CD4-positive, alpha-beta T cell treated with Interleukin-17A for 4 hours (primary cell): ENCODE data around the gene TIMM17B.
"Not testable (repeated sequence)": the region's sequence is repeated elsewhere in the genome, so short reads cannot be mapped to it uniquely, and the experiment has no call there.

Experiments used
- DNase-seq: peaks from one replicate; pipeline ENCODE4 v3.0.0-alpha.2; 2020; ENCODE audit warnings: mixed read lengths

The TIMM17B gene

GRCh38 chrX:48893556-48894348 is 3.8 kb downstream of the TIMM17B start:
- DNase-seq: no peak

GRCh38 chrX:48892896-48893295 is 4.7 kb downstream of the TIMM17B start:
- no peak for DNase-seq

GRCh38 chrX:48891402-48892288 is 5.9 kb downstream of the TIMM17B start:
- DNase-seq: peak; percentile 82

- DNase-seq: no peak
These were observed 6.6 kb downstream of the TIMM17B start for GRCh38 chrX:48890934-48891401.

- DNase-seq: no peak
These were observed 7.2 kb downstream of the TIMM17B start for GRCh38 chrX:48890296-48890925.

- not testable (repeated sequence) for DNase-seq
These were observed 11.0 kb downstream of the TIMM17B start for GRCh38 chrX:48886586-48886985.

- DNase-seq: no peak
These were observed 13.8 kb downstream of the TIMM17B start for GRCh38 chrX:48883729-48884128.

- DNase-seq: not testable (repeated sequence)
These were observed 20.6 kb downstream of the TIMM17B start for GRCh38 chrX:48876944-48877343.

- DNase-seq: not testable (repeated sequence)
These were observed 25.6 kb downstream of the TIMM17B start for GRCh38 chrX:48872017-48872416.

- no peak for DNase-seq
These were observed 33.4 kb downstream of the TIMM17B start for GRCh38 chrX:48864210-48864609.

GRCh38 chrX:48854898-48855297 is 42.7 kb downstream of the TIMM17B start:
- DNase-seq: no peak

- not testable (repeated sequence) for DNase-seq
These were observed 43.3 kb downstream of the TIMM17B start for GRCh38 chrX:48854121-48854804.

GRCh38 chrX:48853494-48853893 is 44.1 kb downstream of the TIMM17B start:
- DNase-seq: not testable (repeated sequence)

- no peak for DNase-seq
These were observed 44.7 kb downstream of the TIMM17B start for GRCh38 chrX:48852857-48853256.

GRCh38 chrX:48848847-48849246 is 48.7 kb downstream of the TIMM17B start:
- DNase-seq: no peak
